Adipose tissue (tissue), 3 donors: ENCODE results near the gene MCRIP1. TPM values are rescaled to one million over a fixed set of nuclear protein-coding genes. Genes with fewer than 3 reads are reported as not detected.

Source experiments
- H3K27ac ChIP-seq: one replicate; pipeline ENCODE4 v1.5.1; 2013; ENCODE audit warnings: low read depth, low read length
- WGBS, 3 donors: extraction: QIAGEN DNeasy Blood & Tissue Kit; methylation state at CpG; one replicate each; pipeline ENCODE4 v1.1.7; 2013; 5-methylcytosine and 5-hydroxymethylcytosine counted together
- polyA plus RNA-seq, 3 donors: library from polyadenylated mRNA; stranded (reverse); fragments of 200-250 nt; gene quantifications; one replicate each; pipeline ENCODE4 v1.2.3, GENCODE V29; 2013
- donor health status: healthy with polysubstance abuse.
- donor health status: Bipolar disorder and iron deficiency.
- donor health status: healthy.

MCRIP1 gene
- polyA plus RNA-seq, 3 donors: 92.8 to 190 (median 116) TPM

DNA sequence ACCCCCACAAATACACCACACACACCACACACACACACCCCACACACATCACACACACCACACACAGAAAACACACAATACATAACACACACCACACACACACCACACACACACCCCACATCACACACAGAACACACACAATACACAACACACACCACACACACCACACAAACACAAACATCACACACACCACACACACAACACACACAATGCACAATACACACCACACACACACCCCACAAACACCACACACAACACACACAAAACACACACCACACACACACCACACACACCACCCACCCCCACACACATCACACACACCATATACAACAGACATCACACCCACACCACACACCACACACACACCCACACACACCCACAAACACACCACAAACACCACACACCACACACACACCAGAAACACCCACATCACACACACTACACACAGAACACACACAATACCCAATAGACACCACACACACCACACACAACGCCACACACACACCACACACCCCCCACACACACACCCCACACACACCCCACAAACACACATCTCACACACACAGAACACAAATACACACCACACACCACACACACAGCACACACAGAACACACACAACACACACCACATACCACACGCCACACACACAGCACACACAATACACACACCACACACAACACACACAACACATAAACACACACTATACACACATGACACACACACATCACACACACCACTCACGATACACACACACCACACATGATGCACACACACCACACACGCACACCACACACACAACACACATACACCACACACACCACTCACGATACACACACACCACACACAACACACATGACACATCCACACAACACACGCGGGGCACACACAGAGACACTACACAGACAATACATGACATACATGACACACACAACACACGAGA is 40.1 kb downstream of the MCRIP1 start:
- 90 to 94% (median 93%) methylated on average over 8 of the region's 8 CpGs for WGBS, 3 donors

More for the DNA sequence above, 40.1 kb downstream of the MCRIP1 start:
- no peak overlapping the region for H3K27ac ChIP-seq

Other genes with a start within 250 kb of the MCRIP1 start
- gene NPLOC4, start 196.2 kb downstream of the MCRIP1 start, polyA plus RNA-seq: 10 to 100 TPM; 21.9 to 53.4 (median 30.8) TPM
- 1 to 10 TPM in 1 of 3 donors, under 1 TPM in 2; 0.79 to 1.3 (median 0.86) TPM for gene TSPAN10, start 196.1 kb downstream of the MCRIP1 start, polyA plus RNA-seq
- 1 to 10 TPM in 1 of 3 donors, under 1 TPM in 2; 0.20 to 1.0 (median 0.45) TPM for gene PDE6G, start 176.7 kb downstream of the MCRIP1 start, polyA plus RNA-seq
- 10 to 100 TPM; 33.5 to 51.2 (median 40.5) TPM for gene OXLD1, start 166.7 kb downstream of the MCRIP1 start, polyA plus RNA-seq
- 10 to 100 TPM in 2 of 3 donors, 1 to 10 TPM in 1; 8.9 to 18.6 (median 11.3) TPM for gene CCDC137, start 166.6 kb downstream of the MCRIP1 start, polyA plus RNA-seq
- gene ARL16, start 149.5 kb downstream of the MCRIP1 start, polyA plus RNA-seq: 10 to 100 TPM; 26.8 to 44.4 (median 41.1) TPM
- 100 to 1,000 TPM in 1 of 3 donors, 10 to 100 TPM in 2; 57.6 to 118 (median 91.6) TPM for gene HGS, start 149.3 kb downstream of the MCRIP1 start, polyA plus RNA-seq
- gene MRPL12, start 129.9 kb downstream of the MCRIP1 start, polyA plus RNA-seq: 100 to 1,000 TPM in 2 of 3 donors, 10 to 100 TPM in 1; 81.3 to 134 (median 118) TPM
- 10 to 100 TPM; 18.7 to 61.4 (median 43.2) TPM for gene SLC25A10, start 121.0 kb downstream of the MCRIP1 start, polyA plus RNA-seq
- 1 to 10 TPM in 1 of 3 donors, under 1 TPM in 1, not detected in 1; 0.12 to 1.4 TPM for gene GCGR, start 29.1 kb downstream of the MCRIP1 start, polyA plus RNA-seq
- under 1 TPM in 2 of 3 donors, not detected in 1; 0.15 to 0.58 TPM for gene PPP1R27, start 1.8 kb upstream of the MCRIP1 start, polyA plus RNA-seq
- 1,000 to 10,000 TPM in 1 of 3 donors, 100 to 1,000 TPM in 2; 377 to 2,064 (median 453) TPM for gene P4HB, start 27.2 kb upstream of the MCRIP1 start, polyA plus RNA-seq
- gene ARHGDIA, start 38.0 kb upstream of the MCRIP1 start, polyA plus RNA-seq: 100 to 1,000 TPM; 133 to 351 (median 249) TPM
- 10 to 100 TPM; 20.0 to 46.4 (median 37.9) TPM for gene ALYREF, start 58.3 kb upstream of the MCRIP1 start, polyA plus RNA-seq
- 100 to 1,000 TPM; 160 to 319 (median 193) TPM for gene ANAPC11, start 58.4 kb upstream of the MCRIP1 start, polyA plus RNA-seq
- under 1 TPM in 2 of 3 donors, not detected in 1; 0.23 to 0.77 TPM for gene NPB, start 68.9 kb upstream of the MCRIP1 start, polyA plus RNA-seq
- 10 to 100 TPM; 30.4 to 76.4 (median 54.3) TPM for gene PCYT2, start 78.1 kb upstream of the MCRIP1 start, polyA plus RNA-seq
- gene SIRT7, start 84.9 kb upstream of the MCRIP1 start, polyA plus RNA-seq: 10 to 100 TPM; 12.6 to 19.6 (median 19.0) TPM
- gene MAFG, start 94.4 kb upstream of the MCRIP1 start, polyA plus RNA-seq: 10 to 100 TPM in 2 of 3 donors, 1 to 10 TPM in 1; 5.2 to 13.9 (median 13.8) TPM
- gene PYCR1, start 104.0 kb upstream of the MCRIP1 start, polyA plus RNA-seq: 10 to 100 TPM in 2 of 3 donors, 1 to 10 TPM in 1; 9.2 to 63.5 (median 34.9) TPM
- gene MYADML2, start 113.9 kb upstream of the MCRIP1 start, polyA plus RNA-seq: not detected
- under 1 TPM; 0.03 to 0.67 (median 0.31) TPM for gene NOTUM, start 127.9 kb upstream of the MCRIP1 start, polyA plus RNA-seq
- 10 to 100 TPM; 17.7 to 35.4 (median 31.0) TPM for gene ASPSCR1, start 144.3 kb upstream of the MCRIP1 start, polyA plus RNA-seq
- 10 to 100 TPM; 60.7 to 80.9 (median 76.8) TPM for gene CENPX, start 189.6 kb upstream of the MCRIP1 start, polyA plus RNA-seq
- gene LRRC45, start 190.0 kb upstream of the MCRIP1 start, polyA plus RNA-seq: 10 to 100 TPM in 1 of 3 donors, 1 to 10 TPM in 2; 7.3 to 10.2 (median 8.1) TPM
- 10 to 100 TPM; 10.4 to 32.2 (median 17.0) TPM for gene RAC3, start 198.4 kb upstream of the MCRIP1 start, polyA plus RNA-seq
- 100 to 1,000 TPM; 136 to 361 (median 220) TPM for gene DCXR, start 204.4 kb upstream of the MCRIP1 start, polyA plus RNA-seq
- 10 to 100 TPM; 39.4 to 51.2 (median 41.1) TPM for gene RFNG, start 218.5 kb upstream of the MCRIP1 start, polyA plus RNA-seq
- 10 to 100 TPM; 58.9 to 89.2 (median 77.5) TPM for gene GPS1, start 218.6 kb upstream of the MCRIP1 start, polyA plus RNA-seq
- gene DUS1L, start 232.5 kb upstream of the MCRIP1 start, polyA plus RNA-seq: 100 to 1,000 TPM in 1 of 3 donors, 10 to 100 TPM in 2; 71.2 to 118 (median 80.9) TPM